Tibial artery (tissue), 4 donors: ENCODE results near the gene MYLK.

Source experiments
- DNase-seq, 2 donors: peaks; one replicate each; pipeline ENCODE4 v3.0.0-alpha.2; 2019
- H3K27ac ChIP-seq, 2 donors: fragments of 200-600 bp; sonication (generic) in 1 of 2; 1 replicate in 1 of 2; 2 replicates in 1 of 2; pipeline ENCODE4 v1.5.1; 2018 to 2019; ENCODE audit warnings: mild to moderate bottlenecking in 1 of 2
- H3K27me3 ChIP-seq, 2 donors: fragments of 200-600 bp; sonication (generic) in 1 of 2; one replicate each; pipeline versions ENCODE4 v1.5.1 to v1.6.0; 2016 to 2019
- H3K36me3 ChIP-seq, 3 donors: fragments of 200-600 bp; sonication (generic) in 2 of 3; one replicate each; pipeline ENCODE4 v1.5.1; 2016 to 2019; ENCODE audit warnings: mild to moderate bottlenecking in 2 of 3
- H3K4me1 ChIP-seq, 4 donors: fragments of 200-600 bp; sonication (generic) in 2 of 4; 1 replicate in 3 of 4; 2 replicates in 1 of 4; pipeline ENCODE4 v1.5.1; 2016 to 2019
- H3K4me3 ChIP-seq, 2 donors: fragments of 200-600 bp; sonication (generic) in 1 of 2; 1 replicate in 1 of 2; 2 replicates in 1 of 2; pipeline ENCODE4 v1.5.1; 2018 to 2019; ENCODE audit warnings: mild to moderate bottlenecking in 2 of 2
- H3K9me3 ChIP-seq, 3 donors: fragments of 200-600 bp; sonication (generic) in 1 of 3; one replicate each; pipeline ENCODE4 v1.5.1; 2016 to 2019
- CTCF ChIP-seq, 2 experiments: fragments of 200-600 bp in 1 of 2; fragments of 450-650 bp in 1 of 2; IDR thresholded peaks; one replicate each; pipeline ENCODE4 v1.5.1; 2017 to 2019; ENCODE audit warnings: antibody characterized with exemption in 2 of 2, mild to moderate bottlenecking in 1 of 2, moderate library complexity in 1 of 2
- intact Hi-C: fragments of 100-400 bp; cut with DNase I; formaldehyde crosslinking; loops from one replicate; pipeline ENCODE4 v1.15.0; 2023; ENCODE audit warnings: low total_unique reads

MYLK gene

GRCh38 chr3:123793425-123793824 is 90.7 kb downstream of the MYLK start:
- no peak overlapping the region for H3K27ac ChIP-seq
- peaks cover 0 to 17% (median 0%) of the 10 kb centered on the region in 3 donors for H3K36me3 ChIP-seq
- peaks cover 0 to 3% (median 0%) of the 10 kb centered on the region in 4 donors for H3K4me1 ChIP-seq
- H3K27me3 ChIP-seq: no peaks in the 10 kb centered on the region
- no peaks in the 10 kb centered on the region for H3K9me3 ChIP-seq
- DNase-seq: no peak
- TF ChIP-seq CTCF (IDR thresholded peaks at IDR 0.05): no peak
- H3K4me3 ChIP-seq: no peak overlapping the region
- intact Hi-C loops: no loop called here

DNA sequence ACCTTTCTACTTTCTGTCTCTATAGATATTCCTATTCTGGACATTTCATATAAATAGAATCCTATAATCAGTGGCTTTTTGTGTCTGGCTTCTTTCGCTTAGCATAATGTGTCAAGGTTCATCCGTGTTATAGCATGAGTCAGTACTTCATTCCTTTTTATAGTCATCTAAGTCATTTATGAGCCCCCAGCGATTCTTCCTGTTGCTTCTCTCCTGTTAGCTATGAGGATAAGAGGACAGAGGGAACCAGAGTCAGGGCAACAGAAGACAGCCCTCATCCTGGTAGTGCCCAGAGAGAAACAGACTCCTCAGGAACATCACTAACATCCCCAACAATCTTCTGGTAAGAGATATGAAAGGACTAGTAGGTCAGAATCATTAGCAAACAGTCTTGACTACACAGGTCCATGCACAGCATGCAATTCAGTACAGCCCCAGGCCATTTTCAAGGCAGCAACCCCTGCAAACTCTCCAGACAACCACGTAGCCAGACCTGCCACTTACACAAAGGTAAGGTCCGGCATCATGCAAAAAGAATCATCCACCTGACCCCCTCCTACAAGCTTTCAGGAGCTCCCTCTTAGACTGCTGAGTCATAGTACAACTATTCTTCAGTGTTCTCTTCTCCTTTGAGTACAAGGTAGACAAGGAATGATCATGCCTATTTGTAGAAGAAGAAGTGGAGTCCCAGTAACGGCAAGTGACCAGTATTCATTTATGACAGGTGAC is 91.5 kb downstream of the MYLK start:
- H3K27ac ChIP-seq: no peak overlapping the region
- H3K27me3 ChIP-seq: no peaks in the 10 kb centered on the region
- H3K9me3 ChIP-seq: no peaks in the 10 kb centered on the region
- intact Hi-C loops: no loop called here
- H3K4me1 ChIP-seq: peaks cover 0 to 3% (median 0%) of the 10 kb centered on the region in 4 donors
- TF ChIP-seq CTCF (IDR thresholded peaks at IDR 0.05): no peak
- H3K36me3 ChIP-seq: peaks cover 0 to 17% (median 0%) of the 10 kb centered on the region in 3 donors
- no peak for DNase-seq
- no peak overlapping the region for H3K4me3 ChIP-seq

- Histone ChIP-seq H3K4me1 (peaks cover 0 to 3% (median 0%) of the 10 kb centered on the region in 4 donors), H3K4me3 (no peak overlapping the region), H3K9me3 (no peaks in the 10 kb centered on the region), H3K27me3 (no peaks in the 10 kb centered on the region), H3K27ac (no peak overlapping the region), H3K36me3 (peaks cover 0 to 17% (median 0%) of the 10 kb centered on the region in 3 donors)
- TF ChIP-seq CTCF (IDR thresholded peaks at IDR 0.05): no peak
- DNase-seq: no peak
- intact Hi-C loops: no loop called here
Observed at GRCh38 chr3:123791898-123792297, 92.2 kb downstream of the MYLK start.

- Histone ChIP-seq H3K36me3 (peaks cover 0 to 17% (median 0%) of the 10 kb centered on the region in 3 donors), H3K4me3 (no peak overlapping the region), H3K4me1 (peaks cover 0 to 3% (median 0%) of the 10 kb centered on the region in 4 donors), H3K9me3 (no peaks in the 10 kb centered on the region), H3K27me3 (no peaks in the 10 kb centered on the region), H3K27ac (no peak overlapping the region)
- intact Hi-C loops: no loop called here
- no peak for TF ChIP-seq CTCF (IDR thresholded peaks at IDR 0.05)
- no peak for DNase-seq
Observed at GRCh38 chr3:123791417-123791816, 92.7 kb downstream of the MYLK start.

GRCh38 chr3:123791073-123791370 is 93.1 kb downstream of the MYLK start:
- H3K27me3 ChIP-seq: no peaks in the 10 kb centered on the region
- H3K9me3 ChIP-seq: no peaks in the 10 kb centered on the region
- no peak for TF ChIP-seq CTCF (IDR thresholded peaks at IDR 0.05)
- intact Hi-C loops: no loop called here
- no peak for DNase-seq
- H3K36me3 ChIP-seq: peaks cover 0 to 17% (median 0%) of the 10 kb centered on the region in 3 donors
- H3K27ac ChIP-seq: no peak overlapping the region
- H3K4me3 ChIP-seq: no peak overlapping the region
- peaks cover 0 to 3% (median 0%) of the 10 kb centered on the region in 4 donors for H3K4me1 ChIP-seq
